Measurements from ENCODE around the gene DSCAML1.

The DSCAML1 gene

GRCh38 chr11:117529816-117530215 lies 267.2 kb downstream of the DSCAML1 start:
- no peak for DNase-seq (ENCODE audit: low read depth in 2 of 2, low spot score in 1 of 2)

GRCh38 chr11:117528097-117528721 lies 268.8 kb downstream of the DSCAML1 start:
- no peak for DNase-seq (ENCODE audit: low read depth in 2 of 2, low spot score in 1 of 2)

GRCh38 chr11:117527271-117527670 lies 269.7 kb downstream of the DSCAML1 start:
- no peak for DNase-seq (ENCODE audit: low read depth in 2 of 2, low spot score in 1 of 2)

GRCh38 chr11:117525866-117526542 lies 271.0 kb downstream of the DSCAML1 start:
- DNase-seq (ENCODE audit: low read depth in 2 of 2, low spot score in 1 of 2): no peak

- DNase-seq (ENCODE audit: low read depth in 2 of 2, low spot score in 1 of 2): no peak
Measured at GRCh38 chr11:117524468-117525183, 272.4 kb downstream of the DSCAML1 start.

- DNase-seq (ENCODE audit: low read depth in 2 of 2, low spot score in 1 of 2): no peak
Measured at GRCh38 chr11:117523680-117524079, 273.3 kb downstream of the DSCAML1 start.

- DNase-seq (ENCODE audit: low read depth in 2 of 2, low spot score in 1 of 2): no peak
Measured at GRCh38 chr11:117521974-117522373, 275.0 kb downstream of the DSCAML1 start.

GRCh38 chr11:117520966-117521365 lies 276.1 kb downstream of the DSCAML1 start:
- no peak for DNase-seq (ENCODE audit: low read depth in 2 of 2, low spot score in 1 of 2)

- DNase-seq (ENCODE audit: low read depth in 2 of 2, low spot score in 1 of 2): no peak
Measured at GRCh38 chr11:117520201-117520600, 276.8 kb downstream of the DSCAML1 start.

GRCh38 chr11:117519590-117519989 lies 277.4 kb downstream of the DSCAML1 start:
- DNase-seq (ENCODE audit: low read depth in 2 of 2, low spot score in 1 of 2): no peak

- no peak for DNase-seq (ENCODE audit: low read depth in 2 of 2, low spot score in 1 of 2)
Measured at GRCh38 chr11:117519170-117519569, 277.8 kb downstream of the DSCAML1 start.

- DNase-seq (ENCODE audit: low read depth in 2 of 2, low spot score in 1 of 2): no peak
Measured at GRCh38 chr11:117518455-117518854, 278.6 kb downstream of the DSCAML1 start.

- DNase-seq (ENCODE audit: low read depth in 2 of 2, low spot score in 1 of 2): no peak
Measured at GRCh38 chr11:117517097-117517496, 279.9 kb downstream of the DSCAML1 start.

GRCh38 chr11:117515892-117516787 lies 280.9 kb downstream of the DSCAML1 start:
- DNase-seq (ENCODE audit: low read depth in 2 of 2, low spot score in 1 of 2): no peak

- DNase-seq (ENCODE audit: low read depth in 2 of 2, low spot score in 1 of 2): no peak
Measured at GRCh38 chr11:117514256-117514655, 282.8 kb downstream of the DSCAML1 start.

GRCh38 chr11:117513666-117514065 lies 283.4 kb downstream of the DSCAML1 start:
- no peak for DNase-seq (ENCODE audit: low read depth in 2 of 2, low spot score in 1 of 2)

- DNase-seq (ENCODE audit: low read depth in 2 of 2, low spot score in 1 of 2): no peak
Measured at GRCh38 chr11:117511931-117512539, 285.0 kb downstream of the DSCAML1 start.

GRCh38 chr11:117511483-117511930 lies 285.5 kb downstream of the DSCAML1 start:
- no peak for DNase-seq (ENCODE audit: low read depth in 2 of 2, low spot score in 1 of 2)

GRCh38 chr11:117510646-117511045 lies 286.4 kb downstream of the DSCAML1 start:
- no peak for DNase-seq (ENCODE audit: low read depth in 2 of 2, low spot score in 1 of 2)

- DNase-seq (ENCODE audit: low read depth in 2 of 2, low spot score in 1 of 2): no peak
Measured at GRCh38 chr11:117509543-117509942, 287.5 kb downstream of the DSCAML1 start.

GRCh38 chr11:117506971-117507370 lies 290.0 kb downstream of the DSCAML1 start:
- no peak for DNase-seq (ENCODE audit: low read depth in 2 of 2, low spot score in 1 of 2)
